HG03196 (cell line): Measurements from ENCODE around the gene MARCO.
"Not testable (repeated sequence)": the region's sequence is repeated elsewhere in the genome, so short reads cannot be mapped to it uniquely, and the experiment has no call there.

Experiments used
- ATAC-seq: cut with Tn5 transposase; IDR thresholded peaks from one replicate; pipeline ENCODE4 v1.9.1; 2021; ENCODE audit not compliant: unreplicated experiment

The MARCO gene

GRCh38 chr2:118974103-118974993 is 32.4 kb downstream of the MARCO start:
- no peak for ATAC-seq

DNA sequence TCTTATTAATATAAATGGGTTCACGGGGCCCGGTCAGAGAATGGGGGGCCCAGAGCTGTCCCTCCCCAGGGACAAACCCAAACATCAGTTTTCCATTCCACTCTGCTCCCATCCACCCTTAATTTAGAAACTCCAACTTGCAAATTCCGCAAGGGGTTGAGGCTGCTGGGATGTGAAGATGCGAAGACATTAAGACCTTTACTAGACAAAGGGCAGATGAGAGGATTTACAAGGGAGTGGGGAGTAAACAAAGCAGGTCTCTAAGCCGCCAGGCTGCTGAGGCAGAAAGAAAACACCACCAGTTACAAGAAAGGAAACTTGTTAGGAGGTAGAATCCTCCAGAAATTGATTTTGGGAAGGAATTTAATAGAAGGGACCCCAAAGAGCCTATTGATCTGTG is 33.1 kb downstream of the MARCO start:
- no peak for ATAC-seq

DNA sequence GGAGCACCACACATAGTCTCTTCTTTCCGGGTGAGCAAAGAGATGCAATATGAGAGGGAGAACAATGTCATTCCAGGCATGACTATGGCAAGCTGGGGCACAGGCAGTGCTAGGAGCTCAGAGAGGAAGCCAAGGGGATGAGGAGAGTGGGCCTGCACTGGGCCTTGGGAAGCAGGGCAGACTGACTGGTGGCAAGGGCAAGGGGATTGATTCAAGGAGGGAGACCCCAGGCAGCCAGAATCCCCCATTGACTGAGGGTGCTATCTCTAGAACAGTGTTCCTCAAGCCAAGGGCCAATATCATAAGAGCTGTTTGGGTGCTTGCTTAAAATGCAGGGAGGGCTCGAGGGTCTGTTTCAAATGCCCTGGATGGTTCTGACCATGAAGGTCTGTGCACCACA is 36.1 kb downstream of the MARCO start:
- no peak for ATAC-seq

GRCh38 chr2:118979152-118979861 is 37.3 kb downstream of the MARCO start:
- no peak for ATAC-seq

GRCh38 chr2:118980022-118980421 is 38.0 kb downstream of the MARCO start:
- ATAC-seq: no peak

DNA sequence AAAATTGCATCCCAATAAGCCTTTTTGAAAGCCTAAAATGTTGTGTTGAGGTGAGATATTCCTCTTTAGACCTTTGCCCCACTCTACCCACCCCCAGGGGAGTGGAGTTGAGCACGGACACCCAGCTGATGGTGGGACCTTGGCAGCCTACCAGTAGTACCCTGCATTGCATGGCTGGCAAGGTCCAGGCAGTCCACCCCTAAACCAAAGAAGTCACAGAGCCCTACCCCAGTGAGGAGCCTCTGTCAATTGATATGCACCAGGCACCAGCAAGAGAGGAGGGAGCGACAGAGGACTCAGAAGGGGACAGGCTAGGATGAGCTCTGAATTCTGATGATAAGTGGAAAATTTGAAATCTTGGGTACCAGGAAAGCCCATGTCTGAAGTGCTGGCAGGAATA is 38.6 kb downstream of the MARCO start:
- ATAC-seq: no peak

DNA sequence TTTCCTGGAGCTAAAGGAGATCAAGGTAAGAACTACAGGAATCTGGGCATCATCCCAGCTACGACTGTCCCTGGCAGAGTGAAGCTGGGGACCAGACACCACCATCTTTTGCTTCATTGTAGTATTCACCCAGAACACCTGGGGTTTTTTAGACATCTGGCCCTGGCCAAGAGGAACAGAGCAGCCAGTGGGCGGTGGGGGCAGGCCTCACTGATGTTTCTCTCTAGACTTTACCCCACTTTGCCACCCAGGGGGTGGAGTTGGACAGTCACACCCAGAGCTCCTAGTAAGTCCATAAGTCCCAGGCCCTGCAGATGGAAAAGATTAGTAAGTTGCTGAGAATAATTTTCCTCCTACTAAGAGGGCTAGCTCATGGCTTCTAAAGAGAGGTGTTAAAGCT is 39.6 kb downstream of the MARCO start:
- no peak for ATAC-seq

DNA sequence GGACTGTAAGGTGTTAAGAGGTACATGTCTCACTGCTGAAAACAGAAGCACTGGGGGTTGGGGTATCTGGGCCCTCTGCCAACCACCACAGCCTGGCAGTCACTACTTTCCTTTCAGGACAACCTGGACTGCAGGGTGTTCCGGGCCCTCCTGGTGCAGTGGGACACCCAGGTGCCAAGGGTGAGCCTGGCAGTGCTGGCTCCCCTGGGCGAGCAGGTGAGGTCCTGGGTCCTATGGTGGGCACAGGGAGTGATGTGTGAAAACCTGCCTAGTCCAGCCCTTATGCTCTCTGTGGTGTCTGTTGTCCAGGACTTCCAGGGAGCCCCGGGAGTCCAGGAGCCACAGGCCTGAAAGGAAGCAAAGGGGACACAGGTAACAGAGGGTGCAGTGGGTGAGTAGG is 40.0 kb downstream of the MARCO start:
- ATAC-seq: no peak

DNA sequence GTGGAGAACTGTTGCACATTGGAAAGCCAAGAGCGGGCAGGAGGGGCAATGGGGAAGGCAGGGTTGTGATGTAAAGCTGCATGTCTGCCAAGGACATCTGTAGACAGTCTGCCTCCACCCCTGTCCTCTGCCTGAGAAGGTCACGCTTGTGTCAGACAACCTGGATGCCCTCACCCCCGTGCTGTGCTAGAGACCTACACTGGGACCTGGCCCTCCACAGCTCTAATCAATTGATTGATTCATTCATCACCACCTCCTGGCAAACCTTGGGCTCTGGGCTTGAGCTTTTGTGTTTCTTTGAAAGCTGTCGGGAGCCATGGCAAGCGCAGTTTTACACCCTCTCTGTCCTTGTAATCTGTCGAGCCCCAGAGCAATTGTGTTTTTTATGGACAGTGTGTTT is 41.1 kb downstream of the MARCO start:
- no peak for ATAC-seq

DNA sequence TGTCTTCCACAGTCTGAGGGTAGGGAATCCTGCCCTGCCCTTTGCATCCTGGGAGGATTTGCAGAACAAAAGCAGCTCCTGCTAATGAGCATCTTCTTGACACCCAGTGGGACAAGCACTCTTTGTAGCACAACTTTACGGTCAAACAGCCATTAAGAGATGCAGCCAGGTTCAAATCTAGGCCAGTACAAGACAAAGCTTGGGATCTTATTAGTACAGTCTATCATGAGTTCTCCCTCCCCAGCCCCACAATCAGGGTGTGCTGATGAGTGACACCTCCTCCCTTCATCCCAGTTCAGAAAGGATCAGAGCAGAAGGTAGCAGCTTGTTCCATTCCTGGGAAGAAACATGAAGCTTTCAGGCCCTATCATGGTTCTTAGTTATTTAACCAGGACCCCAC is 41.9 kb downstream of the MARCO start:
- ATAC-seq: no peak

DNA sequence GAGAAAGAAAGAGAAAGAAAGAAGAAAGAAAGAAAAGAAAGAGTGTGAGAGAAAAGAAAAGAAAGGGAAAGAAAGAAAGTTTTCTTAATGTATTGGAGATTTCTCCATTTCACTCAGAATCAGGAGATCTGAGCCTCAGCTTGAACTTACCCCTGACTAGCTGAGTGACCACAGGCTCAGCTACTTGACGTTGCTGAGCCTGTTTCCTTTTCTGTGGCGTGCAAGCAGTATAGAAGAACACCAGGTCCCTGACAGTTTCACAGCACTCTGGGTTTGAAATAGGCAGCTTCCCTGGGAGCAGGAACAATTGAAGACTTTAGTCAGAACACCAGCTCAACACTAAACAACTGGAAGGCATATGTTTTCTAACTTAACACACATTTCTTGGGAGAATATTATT is 44.7 kb downstream of the MARCO start:
- ATAC-seq: peak; percentile 54

DNA sequence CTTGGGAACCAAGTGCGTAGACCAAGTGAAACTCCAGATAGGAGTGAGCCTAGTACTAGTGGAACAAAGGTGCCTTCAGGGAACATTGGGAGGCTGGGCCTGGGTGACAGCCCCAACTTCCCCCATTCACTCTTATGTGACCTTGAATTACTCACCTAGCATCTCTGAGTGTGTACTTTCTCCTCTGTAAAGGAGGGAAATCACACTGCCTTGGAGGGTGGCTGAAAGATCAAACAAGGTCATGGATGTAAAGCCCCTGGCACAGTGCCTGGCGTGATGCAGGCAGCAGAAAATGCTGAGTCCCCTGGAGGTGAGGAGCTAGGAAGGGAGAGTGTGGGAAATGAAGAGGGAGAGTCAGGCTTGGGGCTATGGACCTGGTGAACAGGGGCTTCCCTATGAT is 45.9 kb downstream of the MARCO start:
- ATAC-seq: peak; percentile 41

DNA sequence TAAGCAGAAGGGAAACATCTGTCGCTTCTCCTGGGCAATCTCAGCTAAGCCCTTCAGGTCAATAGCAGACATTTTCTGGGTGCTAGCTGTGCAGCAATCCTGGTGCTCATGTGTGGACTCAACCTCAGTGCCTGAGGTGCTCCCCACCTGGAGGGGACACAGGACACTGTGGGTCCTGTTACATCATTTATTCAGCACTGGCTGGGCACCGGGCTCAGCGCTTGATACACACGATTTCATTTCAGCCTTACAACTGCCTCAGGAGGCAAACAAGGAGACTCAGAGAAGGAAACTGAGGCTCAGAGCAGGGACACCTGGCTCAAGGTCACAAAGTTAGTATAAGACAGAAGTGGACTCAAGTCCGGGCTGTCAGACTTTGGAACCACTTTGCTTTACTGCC is 46.7 kb downstream of the MARCO start:
- ATAC-seq: no peak

GRCh38 chr2:118989481-118989880 is 47.5 kb downstream of the MARCO start:
- ATAC-seq: no peak

DNA sequence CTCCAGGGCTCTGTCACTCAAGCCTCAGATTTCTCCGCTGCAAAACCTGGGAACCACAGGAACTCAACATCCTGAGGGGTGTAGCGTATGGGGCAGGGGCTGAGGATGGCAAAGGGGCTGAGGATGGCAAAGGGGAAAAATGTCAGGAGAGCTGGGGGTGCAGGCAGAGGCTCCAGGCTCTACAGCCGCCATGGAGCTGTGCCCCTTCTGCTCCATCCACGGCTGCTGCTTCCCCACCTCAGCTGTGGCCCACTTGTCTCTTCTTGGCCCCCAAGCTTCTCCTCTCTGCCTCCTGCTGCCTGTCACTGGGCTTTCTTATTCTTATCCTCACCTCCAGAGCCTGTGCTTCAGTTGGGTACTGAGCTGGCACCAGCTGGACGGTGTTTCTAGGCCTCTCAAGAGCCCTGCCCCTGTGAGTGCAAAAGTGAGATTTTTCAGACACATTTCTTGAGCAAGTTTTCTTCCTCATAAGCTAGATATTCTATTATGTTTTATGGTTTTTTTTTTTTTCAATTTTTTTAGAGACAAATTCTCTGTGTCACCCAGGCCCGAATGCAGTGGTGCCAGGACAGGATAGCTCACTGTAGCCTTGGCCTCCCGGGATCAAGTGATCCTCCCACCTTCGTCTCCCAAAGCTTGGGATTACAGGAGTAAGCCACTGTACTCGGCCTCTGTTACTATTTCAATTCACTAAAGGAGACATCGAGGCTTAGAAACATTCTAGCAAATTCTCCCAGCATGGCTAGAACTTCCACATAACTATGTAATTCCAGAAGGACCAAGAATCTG is 49.0 kb downstream of the MARCO start:
- no peak for ATAC-seq

- ATAC-seq: no peak
These were observed 49.6 kb downstream of the MARCO start for GRCh38 chr2:118991554-118991953.

DNA sequence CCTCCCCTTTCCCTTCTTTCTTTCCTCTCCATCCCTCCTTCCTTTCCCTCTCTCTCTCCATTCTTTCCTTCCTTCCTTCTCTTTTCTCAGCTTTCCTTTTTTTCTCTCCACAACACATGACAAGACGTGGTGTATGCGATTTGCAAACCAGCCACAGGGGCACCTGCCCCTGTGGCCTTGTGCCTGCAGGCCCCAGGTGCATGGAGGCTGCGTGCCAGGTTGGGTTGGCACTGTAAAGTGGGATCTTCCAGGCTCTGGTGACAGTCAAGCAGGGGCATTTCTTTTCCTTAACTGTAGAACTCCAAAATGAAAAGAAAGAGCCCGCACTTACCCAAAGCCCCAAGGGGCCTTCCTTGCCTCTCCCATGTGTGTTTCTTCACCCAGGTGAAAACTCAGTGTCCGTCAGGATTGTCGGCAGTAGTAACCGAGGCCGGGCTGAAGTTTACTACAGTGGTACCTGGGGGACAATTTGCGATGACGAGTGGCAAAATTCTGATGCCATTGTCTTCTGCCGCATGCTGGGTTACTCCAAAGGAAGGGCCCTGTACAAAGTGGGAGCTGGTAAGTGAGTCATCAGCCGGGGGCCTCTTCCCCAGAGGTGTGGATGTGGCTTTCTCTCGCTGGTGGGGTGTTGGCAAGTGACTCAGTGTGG is 50.9 kb downstream of the MARCO start:
- no peak for ATAC-seq

- no peak for ATAC-seq
These were observed 51.4 kb downstream of the MARCO start for GRCh38 chr2:118993392-118993752.

DNA sequence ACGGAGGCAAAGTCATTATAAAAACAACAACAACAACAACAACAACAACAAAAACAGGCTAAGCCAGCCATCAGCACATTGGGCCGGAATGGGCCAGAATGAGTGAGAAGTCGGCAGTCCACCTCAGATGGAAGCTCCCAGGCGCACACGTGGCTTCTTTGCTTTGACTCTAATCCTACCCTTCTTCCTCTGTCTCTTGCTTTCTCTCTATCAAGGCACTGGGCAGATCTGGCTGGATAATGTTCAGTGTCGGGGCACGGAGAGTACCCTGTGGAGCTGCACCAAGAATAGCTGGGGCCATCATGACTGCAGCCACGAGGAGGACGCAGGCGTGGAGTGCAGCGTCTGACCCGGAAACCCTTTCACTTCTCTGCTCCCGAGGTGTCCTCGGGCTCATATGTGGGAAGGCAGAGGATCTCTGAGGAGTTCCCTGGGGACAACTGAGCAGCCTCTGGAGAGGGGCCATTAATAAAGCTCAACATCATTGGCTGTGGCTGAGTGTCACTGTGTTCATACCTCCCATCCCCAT is 52.2 kb downstream of the MARCO start:
- ATAC-seq: no peak

- no peak for ATAC-seq
These were observed 52.8 kb downstream of the MARCO start for GRCh38 chr2:118994778-118995177.

GRCh38 chr2:119003856-119004255 is 61.9 kb downstream of the MARCO start:
- not testable (repeated sequence) for ATAC-seq
